ENCODE data around the gene ANKRD39. TPM values are rescaled to one million over a fixed set of nuclear protein-coding genes. Genes with fewer than 3 reads are reported as not detected.

The ANKRD39 gene
- total and polyA plus RNA-seq, 2 of the 4 experiments (the other 2 are of a cell fraction) = 12.5 to 17.0 TPM

DNA sequence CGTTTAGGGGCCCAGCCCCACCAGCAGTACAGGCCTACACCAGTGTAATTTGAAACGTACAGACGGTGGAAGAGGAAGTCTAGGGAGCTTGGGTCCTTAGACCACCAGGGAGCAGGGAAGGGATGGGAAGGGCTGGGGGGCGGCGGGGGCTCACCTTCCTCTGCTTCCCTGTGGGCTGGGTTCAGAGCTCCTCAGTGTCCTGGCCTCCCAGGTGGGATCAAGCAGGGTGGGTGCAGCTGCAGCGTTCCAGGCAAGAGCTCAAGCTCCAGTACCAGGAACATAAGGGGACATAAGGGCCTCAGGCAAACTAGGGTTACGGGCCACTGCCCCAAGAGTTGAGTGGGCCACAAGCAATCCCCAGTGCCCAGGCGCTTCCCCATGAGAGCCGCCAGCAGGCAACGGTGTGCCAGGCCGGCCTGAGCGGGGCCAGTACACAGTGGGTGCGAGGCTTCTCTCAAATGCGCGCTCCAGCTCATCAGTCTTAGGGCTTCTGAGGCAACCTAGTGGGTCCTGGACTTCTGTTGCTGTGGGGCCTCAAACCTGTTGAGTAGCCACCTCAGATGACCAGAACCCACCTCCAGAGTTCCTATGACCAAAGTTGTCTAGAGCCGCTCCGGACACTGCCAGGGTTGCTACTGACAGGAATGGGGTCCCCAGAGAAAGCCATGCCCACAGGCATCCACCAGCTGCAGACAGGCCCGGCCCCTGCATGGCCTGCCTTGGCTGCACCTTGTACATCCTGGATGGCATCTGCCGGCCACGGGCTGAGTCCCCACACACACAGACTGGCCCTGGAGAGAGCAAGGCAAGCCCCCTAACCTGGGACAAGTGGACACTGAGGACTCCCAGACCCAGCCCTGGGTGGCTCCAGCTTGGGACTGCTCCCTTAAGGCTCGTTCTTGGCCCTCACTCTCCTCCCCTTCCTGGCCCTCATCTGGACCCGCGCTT is 19.2 kb downstream of the ANKRD39 start (continued):
- TF ChIP-seq USF2 (IDR thresholded peaks at IDR 0.05; ENCODE audit: low read depth, low read length) = no peak

- no peak overlapping the region for H3K9ac ChIP-seq (ENCODE audit: low read depth, low read length)
- no peak overlapping the region for H2AK9ac ChIP-seq (replicated peaks; ENCODE audit: low read depth, low read length, poor library complexity)
- POLR2A ChIA-PET (ENCODE audit: unreplicated experiment) = no interaction called here
- no CpG with 5 or more reads among the region's 9 CpGs for WGBS, 2 experiments (ENCODE audit: extremely low coverage in 2 of 2, insufficient read length in 1 of 2)
- H3K36me3 ChIP-seq (ENCODE audit: control insufficient read depth, insufficient read depth, low read length) = peaks cover 5% of the 10 kb centered on the region; the same call in 1 of the 2 replicates
- H3K56ac ChIP-seq (ENCODE audit: extremely low read depth, insufficient read depth, low read length) = no peak overlapping the region
- no peak overlapping the region for H3K14ac ChIP-seq (replicated peaks; ENCODE audit: low read depth, low read length)
- dilution Hi-C loops (cut with HindIII; ENCODE audit: low sequenced_read_pairs, unreplicated experiment) = no loop called here
- no peak overlapping the region for H3K4ac ChIP-seq (ENCODE audit: low read depth, low read length)
- H3K9me1 ChIP-seq (ENCODE audit: insufficient read depth, low read length) = peaks cover 8% of the 10 kb centered on the region; the same call in 1 of the 2 replicates
- no peak overlapping the region for H3K4me2 ChIP-seq (ENCODE audit: low read depth, low read length)
- no peaks in the 10 kb centered on the region for H3K27me3 ChIP-seq (ENCODE audit: control insufficient read depth, insufficient read depth, low read length)
- no peak for DNase-seq
- CTCF ChIA-PET = no interaction called here
- no TSS peak for BruUV-seq (replicated peaks)
- no peak overlapping the region for H2BK15ac ChIP-seq (ENCODE audit: low read depth, low read length)
- no peak overlapping the region for H4K5ac ChIP-seq (ENCODE audit: low read depth, low read length)
- no peak overlapping the region for H4K8ac ChIP-seq (ENCODE audit: low read depth in 2 of 2, low read length in 2 of 2)
- TF ChIP-seq RFX5 (IDR thresholded peaks at IDR 0.05; ENCODE audit: low read depth, low read length) (no peak), SMC3 (IDR thresholded peaks at IDR 0.05; ENCODE audit: low read depth, low read length) (no peak), FOS (IDR thresholded peaks at IDR 0.05; ENCODE audit: low read depth, low read length) (no peak), BHLHE40 (IDR thresholded peaks at IDR 0.05; ENCODE audit: low read depth, low read length) (no peak)
- H2AK5ac ChIP-seq (ENCODE audit: low read depth, low read length) = no peak overlapping the region
- H3K18ac ChIP-seq (ENCODE audit: low read depth, low read length) = no peak overlapping the region
- H3K27ac ChIP-seq (ENCODE audit: insufficient read depth, low read length) = no peak overlapping the region
- H3K4me1 ChIP-seq (ENCODE audit: control insufficient read depth, insufficient read depth, low read length) = peaks cover 8% of the 10 kb centered on the region; the same call in 1 of the 2 replicates
- H3K9me3 ChIP-seq (ENCODE audit: control insufficient read depth, insufficient read depth, low read length) = no peaks in the 10 kb centered on the region
- no peak overlapping the region for H2BK20ac ChIP-seq (ENCODE audit: low read depth, low read length)
- in situ Hi-C loops (cut with MboI; ENCODE audit: low sequenced_read_pairs) = no loop called here
- H3K4me3 ChIP-seq (ENCODE audit: insufficient read depth, low read depth, low read length) = no peak overlapping the region
- no peak for ATAC-seq (ENCODE audit: low read depth)
- H3K79me1 ChIP-seq (ENCODE audit: low read depth in 1 of 2, low read length in 2 of 2) = no peaks in the 10 kb centered on the region
- H2AFZ ChIP-seq (replicated peaks; ENCODE audit: low read length, poor library complexity) = no peak overlapping the region
- intact Hi-C loops (cut with micrococcal nuclease) = no loop called here
- H2BK120ac ChIP-seq (ENCODE audit: low read depth, low read length) = no peak overlapping the region
- H2BK5ac ChIP-seq (ENCODE audit: low read depth, low read length, poor library complexity, severe bottlenecking) = no peak overlapping the region
- H4K20me1 ChIP-seq (ENCODE audit: insufficient read depth, low read length) = no peaks in the 10 kb centered on the region; the same call in 1 of the 2 replicates
- H3K23ac ChIP-seq (ENCODE audit: low read depth, low read length) = no peak overlapping the region
- H4K91ac ChIP-seq (ENCODE audit: insufficient read depth, low read depth, low read length) = no peak overlapping the region
These were observed 20.2 kb downstream of the ANKRD39 start for GRCh38 chr2:96837575-96837974.

All from IMR-90 (cell line).